ENCODE results near the gene TOMM6.
"Not testable (repeated sequence)": the region's sequence is repeated elsewhere in the genome, so short reads cannot be mapped to it uniquely, and the experiment has no call there.

The TOMM6 gene

DNA sequence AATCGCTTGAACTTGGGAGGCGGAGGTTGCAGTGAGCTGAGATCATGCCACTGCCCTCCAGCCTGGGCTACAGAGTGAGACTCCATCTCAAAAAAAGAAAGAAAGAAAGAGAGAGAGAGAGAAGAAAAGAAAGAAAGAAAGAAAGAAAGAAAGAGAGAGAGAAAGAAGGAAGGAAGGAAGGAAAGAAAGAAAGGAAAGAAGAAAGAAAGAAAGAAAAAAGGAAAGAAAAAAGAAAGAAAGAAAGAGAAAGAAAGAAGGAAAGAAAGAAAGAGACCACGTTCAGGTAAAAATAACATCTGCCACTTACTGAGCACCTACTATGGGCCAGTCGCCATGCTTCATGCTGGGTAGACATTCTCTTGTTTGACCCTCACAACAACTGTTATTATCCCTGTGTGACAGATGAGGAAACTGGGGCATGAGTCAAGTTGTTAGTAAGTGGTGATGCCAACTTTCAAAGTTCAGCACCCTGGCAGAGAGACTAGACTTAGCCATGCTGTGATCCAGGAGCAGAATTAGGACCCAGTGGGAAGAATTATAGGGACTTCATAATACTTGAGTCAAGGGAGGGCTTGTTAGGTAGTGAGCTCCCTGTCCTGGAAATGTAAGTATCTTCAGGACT, 21.3 kb upstream of the TOMM6 start:
- not testable (repeated sequence) for DNase-seq

DNA sequence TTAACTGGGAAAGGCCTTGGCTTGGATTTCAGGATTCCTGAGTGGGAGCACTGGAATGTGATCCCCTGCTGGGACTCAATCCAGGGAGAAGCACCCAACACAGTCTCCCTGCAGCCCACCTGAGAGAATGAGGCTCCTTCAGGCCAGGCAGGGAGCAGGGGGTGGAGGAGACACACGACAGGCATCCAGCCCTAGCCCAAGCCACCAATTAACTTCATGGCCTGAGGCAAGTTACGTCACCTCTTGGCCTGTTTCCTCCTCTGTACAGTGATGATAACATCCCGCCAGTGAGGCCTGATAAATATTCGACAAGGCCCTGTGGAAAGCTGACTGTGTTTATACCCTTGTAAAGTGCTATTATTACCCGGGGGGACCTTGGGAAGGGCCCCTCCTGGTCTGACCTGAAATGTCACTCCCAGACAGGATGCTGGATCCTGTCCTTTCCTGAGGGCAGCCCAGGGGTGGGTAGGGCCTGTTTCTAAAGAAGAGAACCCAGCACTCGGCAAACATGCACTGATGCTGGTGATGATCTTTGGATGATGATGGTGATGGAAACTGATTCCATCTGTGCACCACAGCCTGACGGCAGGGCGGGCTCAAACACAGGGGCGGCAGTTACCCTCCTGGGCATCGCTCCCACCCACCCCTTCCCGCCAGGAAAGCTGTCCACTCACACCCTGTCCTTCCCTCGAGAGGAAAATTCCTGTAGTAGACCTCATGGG, 20.2 kb upstream of the TOMM6 start:
- no peak for DNase-seq

DNA sequence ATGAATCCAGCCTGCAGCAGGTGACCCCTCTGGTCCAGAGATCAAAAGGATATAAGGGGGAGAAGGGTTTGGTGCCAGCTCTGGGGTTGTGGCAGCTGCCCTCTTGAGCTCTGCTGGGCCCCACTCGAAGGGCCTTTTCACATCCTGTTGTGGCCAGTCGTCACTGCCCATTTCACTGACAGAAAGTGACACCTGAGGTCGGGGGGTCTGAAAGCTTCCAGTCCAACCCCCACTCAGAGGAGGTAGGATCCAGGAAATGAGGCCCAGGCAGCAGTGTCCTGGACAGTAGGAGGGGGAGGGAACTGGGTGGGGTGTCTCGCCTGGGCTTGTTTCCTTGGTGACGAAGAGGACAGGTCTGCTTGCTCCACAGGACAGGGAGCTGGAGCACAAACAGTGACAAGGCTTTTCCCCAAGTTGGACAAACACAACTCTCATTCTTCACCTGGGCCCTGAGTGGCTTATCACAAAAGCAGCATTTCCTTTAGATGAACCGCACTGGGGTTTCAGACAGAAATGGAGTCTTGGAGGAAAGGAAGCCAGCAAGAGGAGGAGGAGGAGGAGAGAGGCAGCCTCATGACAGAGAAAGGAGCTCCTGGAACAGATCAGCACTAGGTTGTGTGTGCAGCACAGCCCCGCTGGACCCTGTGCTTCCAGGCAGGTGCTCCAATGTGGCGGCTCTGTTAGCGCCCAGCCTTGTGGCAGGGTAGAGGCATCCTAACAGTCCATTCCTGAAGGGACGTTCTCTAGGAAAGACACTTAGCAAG, 18.8 kb upstream of the TOMM6 start:
- DNase-seq: no peak

DNA sequence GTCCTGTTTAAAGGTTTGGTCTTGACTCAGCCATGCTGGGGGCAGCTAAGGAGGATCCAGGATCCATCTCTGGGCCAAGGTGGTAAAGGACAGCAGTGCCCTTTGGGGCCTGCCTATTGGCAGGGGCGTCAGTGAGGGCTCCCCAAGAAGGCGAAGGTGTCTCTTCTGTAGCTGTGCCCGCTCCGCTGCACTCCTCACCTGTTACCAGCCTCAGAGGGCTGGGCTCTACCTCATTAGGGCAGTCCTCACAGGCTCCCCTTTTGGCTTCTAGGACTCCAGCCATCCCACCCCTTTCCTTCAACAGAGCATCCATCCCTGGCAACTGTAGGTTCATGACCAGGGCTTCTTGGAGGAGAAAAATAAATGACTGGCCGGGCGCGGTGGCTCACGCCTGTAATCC, 18.1 kb upstream of the TOMM6 start:
- DNase-seq: no peak

DNA sequence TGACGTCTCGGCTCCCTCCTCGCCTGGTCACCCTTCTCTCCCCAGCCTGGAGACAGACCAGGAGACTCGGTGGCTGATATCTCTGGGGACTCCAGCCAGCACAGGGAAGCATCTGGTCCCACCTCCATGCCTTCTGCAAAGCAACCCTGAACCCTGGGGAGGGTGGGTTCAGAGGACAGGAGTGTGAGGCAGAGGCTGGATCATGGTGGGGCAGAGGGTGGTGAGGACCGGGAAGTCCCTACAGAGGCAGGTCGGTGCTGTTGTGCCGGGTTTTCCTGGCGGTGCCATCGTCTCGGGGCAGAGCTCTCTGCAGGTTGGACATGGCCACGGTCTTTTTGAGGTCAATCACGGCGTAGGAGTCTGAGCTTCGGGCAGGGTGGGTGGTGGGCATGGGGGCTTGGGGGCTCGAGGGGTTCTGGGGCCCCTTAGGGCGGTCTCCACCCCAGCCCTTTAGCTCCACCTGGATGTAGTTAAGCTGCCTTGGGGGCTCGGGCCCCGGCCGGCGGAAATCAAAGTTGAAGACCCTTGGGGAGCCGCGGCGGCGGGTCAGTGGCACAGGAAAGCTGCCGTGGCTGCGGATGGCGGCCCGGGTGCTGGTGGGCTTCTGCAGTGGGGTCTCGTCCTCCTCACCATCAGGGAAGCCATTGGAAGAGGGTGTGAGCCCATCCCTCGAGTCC, 17.0 kb upstream of the TOMM6 start:
- no peak for DNase-seq

DNA sequence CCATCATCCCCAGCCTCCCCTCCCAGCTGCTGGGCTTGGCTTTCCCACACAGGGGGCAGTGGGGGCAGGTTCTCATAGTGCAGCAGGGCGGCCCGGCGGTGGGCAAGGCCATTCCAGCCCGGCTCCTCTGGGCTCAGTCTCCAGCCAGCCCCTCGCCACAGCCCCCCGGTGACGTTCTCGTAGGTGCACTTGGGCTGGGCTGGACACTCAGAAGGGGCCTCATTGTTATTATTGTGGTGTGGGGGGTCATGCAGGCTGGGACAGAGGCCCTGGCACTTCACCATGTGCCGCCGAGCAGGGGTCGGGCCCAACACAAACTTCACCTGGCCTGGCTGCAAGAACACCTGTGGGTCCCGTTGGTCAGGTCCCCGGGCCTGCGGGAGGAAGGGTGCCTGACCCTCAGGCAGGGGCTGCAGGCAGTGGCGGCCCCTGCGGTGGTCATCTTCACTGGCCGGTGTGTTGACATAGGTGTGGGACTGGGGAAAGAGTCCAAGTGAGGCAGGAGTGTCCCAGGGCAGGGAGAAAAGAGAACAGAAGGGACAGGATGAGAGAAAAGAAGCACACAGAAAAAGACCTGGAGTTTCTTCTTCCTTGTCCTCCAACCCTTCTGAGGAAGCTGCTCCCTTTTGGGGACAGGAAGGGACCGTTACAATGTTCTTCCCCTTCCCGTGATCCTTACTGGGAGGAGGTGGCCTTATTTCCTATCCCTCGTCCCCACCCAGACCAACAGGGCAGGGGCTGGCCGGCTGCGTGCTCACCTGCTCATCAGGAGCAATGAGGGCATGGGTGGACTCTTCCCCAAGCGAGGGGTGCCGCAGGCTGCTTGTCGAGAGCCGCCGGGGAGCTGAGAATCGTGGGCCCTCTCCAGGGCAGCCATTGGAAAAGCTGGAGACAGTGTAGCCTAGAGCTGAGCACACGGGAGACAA, 16.2 kb upstream of the TOMM6 start:
- no peak for DNase-seq

DNA sequence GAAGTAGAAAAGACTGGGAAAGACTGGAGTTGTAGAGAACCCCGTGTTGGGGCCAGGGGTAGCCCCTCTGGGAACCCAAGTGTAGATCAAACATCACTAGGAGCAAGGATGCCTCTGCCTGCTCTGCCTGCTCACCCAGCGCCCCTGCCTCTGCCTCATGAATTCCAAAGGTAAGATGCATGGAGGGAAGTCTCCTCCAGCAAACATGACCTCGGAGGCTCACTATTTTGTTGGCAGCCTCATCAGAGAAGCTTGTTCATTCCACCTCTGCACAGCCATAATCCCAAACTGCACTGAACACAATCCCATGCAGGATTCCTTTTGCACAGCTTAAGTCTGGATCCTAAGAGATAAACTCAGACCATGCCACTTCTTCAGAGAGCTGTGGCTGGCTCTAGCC, 12.7 kb upstream of the TOMM6 start:
- DNase-seq: no peak

DNA sequence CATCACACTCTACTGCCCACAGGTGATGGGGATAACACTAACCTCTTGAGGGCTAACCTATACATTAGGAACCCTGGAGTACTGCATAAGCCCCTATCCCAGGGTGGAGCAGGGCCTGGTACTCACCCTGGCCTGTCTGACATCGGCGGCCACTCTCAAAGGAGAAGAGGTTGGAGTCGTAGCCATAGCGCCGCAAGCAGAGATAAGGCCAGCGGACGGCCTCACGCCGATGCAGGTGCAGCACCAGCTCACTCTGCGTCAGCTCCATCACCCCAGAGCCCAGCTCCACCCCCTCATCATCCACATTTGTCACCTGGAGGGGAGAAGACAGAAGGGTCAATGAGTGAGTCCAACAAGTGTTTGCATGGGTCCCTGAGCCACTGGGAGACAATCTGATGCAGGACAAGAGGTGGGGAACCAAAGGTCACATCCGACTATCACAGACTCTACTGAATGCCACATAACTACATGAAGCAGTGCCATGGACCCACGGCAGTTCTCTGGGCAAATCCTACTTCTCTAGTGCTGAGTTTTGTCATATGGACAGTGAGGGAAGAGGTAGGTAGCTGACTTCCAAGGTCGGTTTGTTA, 12.1 kb upstream of the TOMM6 start:
- DNase-seq: no peak

DNA sequence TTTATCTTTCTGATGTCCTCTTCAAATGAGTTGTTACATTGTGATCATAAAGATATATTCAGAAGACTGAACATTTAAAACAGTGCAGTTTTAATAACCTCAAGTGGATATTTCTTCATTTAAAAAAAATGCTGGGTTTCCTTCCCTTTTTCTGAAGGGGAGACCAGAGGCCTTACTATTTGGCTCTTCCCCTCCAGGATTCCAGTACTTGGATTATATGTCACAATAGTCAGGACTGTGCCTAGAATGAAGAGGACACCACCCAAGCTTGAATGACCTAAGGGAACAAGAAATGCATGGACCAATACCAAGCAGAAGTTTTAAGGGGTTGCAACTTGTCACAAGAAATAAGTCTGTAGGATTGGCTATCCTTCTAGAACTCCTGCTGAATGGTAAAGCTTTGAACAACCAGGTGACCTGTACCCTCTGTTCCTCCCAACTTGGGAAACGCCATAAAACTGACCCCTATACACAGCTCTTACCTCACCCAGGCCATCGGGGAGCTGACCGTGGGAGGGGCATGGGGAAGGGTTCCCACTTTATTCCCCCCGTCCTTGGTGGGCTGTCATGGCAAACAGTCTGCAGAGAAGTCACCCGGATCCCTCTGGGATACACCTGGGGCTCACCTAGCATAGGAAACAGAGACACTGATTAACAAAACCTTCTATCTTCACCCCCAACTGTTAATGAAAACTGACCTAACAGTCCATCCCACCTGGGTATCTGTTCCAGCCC, 9.8 kb upstream of the TOMM6 start:
- DNase-seq: no peak

DNA sequence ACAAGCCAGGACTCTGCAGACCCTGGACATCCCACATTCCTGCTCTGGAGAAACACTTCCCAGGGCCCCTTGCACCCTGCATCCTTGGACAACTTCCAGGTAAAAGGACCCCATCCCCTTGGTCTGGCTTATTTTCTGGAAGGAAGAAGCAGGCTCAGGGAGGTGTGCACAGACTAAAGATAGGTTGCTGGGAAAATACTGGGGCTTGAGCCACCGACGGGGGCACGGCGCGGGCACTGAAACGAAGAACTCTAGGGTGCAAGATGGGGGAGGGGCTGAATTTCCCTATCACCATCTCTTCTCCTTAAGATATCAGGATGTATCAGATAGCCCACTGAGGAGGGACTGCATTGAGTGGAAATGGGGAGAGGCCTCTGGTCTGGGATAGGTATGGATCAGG, 8.6 kb upstream of the TOMM6 start:
- DNase-seq: no peak

DNA sequence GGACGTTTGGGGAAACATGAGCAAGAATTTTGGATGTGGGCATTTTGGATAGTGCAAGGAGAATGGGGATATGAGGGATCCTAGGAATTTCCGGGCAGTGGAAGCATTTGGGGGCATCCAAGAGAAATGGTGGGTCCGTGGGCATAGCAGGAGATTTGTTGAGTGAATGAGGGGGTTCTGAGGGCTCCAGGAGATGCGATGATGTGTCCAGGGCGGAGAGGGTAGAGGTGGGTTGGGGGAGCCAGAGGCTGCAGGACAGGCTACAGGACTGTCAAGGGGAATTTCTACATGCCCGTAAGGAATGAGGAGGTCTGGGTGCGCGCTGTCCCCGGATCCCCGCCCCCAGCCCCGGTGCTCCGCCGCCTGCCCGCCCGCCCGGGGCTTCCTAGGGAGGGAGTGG, 8.2 kb upstream of the TOMM6 start:
- DNase-seq: no peak

DNA sequence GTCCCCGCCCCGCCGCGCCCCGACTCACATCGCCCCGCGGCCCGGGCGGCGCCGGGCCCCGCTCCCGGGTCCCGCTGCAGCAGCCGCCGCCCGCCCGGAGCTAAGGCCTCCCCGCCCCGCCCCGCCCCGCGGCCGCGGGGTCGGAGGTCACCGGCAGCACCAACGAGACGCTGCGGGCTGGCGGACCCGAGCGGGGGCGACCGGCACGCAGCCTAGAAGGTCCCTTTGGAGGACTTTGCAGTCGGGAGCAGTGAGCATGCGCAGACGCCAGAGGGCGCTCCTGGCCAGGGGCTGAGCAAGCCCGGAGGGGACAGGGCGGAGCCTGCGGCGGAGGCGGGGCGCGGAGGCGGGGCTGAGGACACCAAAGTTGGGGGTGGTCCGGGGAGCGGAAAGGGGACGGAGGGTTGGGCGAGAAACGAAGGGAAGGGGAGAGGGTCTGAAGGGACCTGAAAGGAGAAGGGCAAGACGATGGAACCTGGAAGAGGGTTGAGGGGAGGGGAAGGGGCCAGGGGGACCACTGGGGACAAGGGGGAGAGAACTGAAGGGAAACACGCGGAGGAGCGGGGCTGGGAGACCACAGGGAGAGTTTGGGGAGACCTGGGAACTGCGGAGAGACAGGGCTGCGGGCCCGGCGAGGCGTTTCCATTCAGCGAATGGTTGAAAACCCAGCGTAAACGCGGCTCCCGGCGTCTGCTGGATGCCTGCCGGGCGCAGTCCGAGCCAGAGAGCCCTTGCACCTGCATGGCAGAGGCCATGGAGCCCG, 7.5 kb upstream of the TOMM6 start, which contains the start of gene FRS3:
Gene FRS3 (minus strand): TSS at position 113 of the 763 bp plus-strand sequence. CDS start 2,913 bp downstream, outside the sequence.
- peak; percentile 100 for DNase-seq

DNA sequence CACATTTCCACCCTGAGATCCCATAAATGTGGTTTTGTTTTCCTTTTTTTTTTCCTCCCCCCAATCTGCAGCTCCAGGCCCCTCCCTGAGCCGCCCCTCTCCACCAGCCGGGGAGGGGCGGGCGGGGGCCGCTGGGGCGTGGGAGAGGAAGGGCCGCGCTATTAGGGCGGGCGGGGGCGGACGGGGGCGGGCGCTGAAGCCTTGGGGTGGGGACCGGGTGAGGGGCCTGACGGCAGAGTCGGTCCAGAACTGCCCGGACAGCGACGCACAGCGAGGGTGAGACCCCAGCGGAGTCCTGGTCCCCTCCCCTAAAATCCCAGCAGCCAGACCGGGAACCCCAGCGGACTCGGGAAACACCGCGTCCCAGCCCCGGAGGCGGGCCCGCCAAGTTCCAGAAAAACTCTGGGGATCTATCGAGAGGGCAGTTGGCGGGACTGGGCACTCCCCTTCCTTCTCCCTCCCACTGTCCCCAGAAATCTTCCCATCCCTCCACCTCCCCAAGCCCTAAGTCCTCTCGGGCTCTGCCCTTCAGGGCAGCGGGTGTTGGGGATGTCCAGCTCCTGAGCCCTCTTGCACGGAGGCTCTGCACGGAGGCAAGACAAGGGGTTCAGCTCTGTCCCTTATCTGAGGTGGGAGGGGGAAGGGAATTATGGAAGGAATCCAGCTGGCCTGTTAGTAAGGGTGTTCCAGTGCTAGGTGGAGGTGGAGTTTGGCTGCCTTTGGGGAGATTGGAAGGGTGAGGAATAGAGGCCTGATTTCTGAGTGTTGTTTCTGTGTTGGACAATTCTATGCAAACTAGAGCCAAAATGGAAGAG, 6.7 kb upstream of the TOMM6 start, which contains the start of gene PRICKLE4:
Gene PRICKLE4 (plus strand): TSS at position 232 of the 815 bp plus-strand sequence. CDS start 2,692 bp downstream, outside the sequence.
- DNase-seq: no peak

DNA sequence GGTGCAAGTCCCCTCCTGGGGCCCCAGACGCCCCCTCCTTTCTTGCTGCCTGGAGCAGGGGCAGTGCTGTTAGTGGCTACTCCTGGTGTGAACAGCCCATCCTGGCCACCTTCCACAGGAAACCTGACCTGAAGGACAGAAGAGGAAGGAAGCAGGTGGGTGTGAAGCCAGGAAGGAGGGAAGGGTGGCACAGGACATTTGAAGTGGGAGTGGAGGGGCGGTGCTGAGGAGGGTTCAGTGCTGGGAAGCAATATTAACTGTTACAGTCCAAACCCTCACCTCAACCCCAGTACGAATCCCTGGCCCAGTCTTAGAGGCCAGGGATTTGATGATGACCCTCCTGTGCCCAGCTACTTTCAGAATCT, 6.1 kb upstream of the TOMM6 start:
- DNase-seq: no peak

DNA sequence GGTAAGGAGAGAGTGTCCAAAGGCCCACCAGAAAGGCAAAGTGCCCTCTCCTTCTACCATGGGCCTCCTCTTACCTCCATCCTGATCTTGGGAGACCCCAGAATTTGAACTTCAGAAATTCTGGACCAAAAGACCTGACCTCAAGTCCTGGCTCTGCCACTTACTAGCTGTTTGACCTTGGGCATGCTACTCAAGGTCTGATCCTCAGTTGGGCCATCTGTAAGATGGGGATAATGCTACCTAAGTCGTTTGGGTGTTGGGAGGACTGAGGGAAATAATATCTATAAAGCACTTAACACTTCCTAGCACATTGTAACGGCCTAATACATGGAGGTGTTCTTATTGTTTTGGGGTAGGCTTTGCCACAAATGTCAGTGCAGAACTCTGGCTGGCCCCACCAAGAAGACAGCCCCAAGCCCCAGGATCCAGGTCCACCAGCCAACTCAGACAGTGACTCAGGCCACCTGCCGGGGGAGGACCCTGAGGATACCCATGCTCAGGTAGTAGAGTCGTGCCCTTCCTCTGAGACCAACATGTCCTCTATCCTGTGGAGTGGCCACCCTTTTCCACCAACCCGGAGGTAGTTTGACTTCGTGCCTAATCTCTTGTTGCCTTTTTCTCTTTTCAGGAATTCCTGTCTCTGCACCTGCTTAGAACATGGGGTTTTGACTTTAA, 4.3 kb upstream of the TOMM6 start:
- no peak for DNase-seq

DNA sequence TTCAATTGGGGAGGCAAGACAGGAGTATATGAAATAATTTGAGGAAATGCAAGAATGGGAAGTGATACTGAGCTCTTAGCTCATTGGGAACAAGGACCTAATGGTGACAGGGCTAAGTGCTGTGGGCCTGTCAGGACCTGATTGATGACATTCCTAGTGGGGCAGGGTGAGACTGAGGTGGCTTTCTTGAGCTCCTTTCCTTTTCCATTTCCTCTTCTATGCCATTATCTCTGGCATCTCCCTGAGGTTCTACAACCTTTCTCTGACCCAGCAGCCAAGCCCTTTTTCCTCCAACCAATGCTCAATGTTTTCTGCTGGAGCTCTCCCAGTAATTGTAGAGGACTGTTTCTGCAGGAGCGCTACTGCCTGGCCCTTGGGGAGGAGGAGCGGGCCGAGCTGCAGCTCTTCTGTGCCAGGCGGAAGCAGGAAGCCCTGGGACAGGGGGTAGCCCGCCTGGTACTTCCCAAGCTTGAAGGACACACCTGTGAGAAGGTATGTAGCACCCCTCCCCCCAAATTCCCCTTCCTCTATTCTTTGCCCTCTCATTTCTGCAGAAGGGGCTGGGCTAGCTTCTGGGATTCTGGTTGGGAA, 2.8 kb upstream of the TOMM6 start:
- no peak for DNase-seq

DNA sequence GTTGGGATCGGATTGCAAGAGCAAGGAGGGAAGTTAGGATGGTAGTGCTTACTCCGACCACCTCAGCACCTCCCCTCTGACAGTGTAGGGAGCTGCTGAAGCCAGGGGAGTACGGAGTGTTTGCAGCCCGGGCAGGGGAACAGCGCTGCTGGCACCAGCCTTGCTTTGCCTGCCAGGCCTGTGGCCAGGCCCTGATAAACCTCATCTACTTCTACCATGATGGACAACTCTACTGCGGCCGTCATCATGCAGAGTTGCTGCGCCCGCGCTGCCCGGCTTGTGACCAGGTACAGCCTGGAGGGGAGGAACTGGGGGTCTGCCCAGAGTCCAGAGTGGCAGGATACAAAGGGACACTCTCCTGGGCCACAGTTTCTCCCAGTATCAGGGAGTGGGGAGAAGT, 2.2 kb upstream of the TOMM6 start:
- DNase-seq: no peak

DNA sequence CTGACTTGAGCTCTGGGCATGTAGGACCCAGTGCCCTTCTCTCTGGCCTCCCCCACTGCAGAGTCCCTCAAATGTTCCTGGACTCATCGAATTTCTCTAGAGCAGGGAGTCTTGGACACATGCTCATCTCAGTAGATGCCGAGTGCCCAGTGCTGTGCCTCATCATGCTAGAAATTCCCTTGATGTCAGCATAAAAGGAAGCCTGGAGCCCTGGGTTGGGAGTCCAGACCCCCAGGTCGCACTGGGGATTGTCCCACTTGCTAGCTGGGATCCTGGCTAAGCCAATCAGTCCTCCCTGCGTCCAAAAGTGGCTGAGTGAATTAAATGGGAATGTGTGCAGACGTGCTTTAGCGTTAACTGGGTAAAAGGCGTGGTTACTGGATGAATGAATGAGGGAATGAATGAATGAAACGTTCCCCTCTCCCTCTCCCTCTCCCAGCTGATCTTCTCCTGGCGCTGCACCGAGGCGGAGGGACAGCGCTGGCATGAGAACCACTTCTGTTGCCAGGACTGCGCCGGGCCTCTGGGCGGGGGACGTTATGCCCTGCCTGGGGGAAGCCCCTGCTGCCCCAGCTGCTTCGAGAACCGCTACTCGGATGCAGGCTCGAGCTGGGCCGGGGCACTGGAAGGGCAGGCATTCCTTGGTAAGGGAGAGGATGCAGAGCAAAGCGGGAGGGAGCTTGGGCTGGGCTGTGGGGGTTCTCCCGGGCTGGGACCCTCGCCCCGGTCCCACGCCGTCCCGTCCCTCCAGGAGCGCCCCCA, 1.6 kb upstream of the TOMM6 start:
- DNase-seq: no peak

Data from activated T-cell treated with anti-CD3 and anti-CD28 coated beads, Interleukin-2, amount 50 U/mL, for 1 hour (primary cell).